MCF 10A (cell line): ENCODE data around the gene B3GAT1. TPM values are rescaled to one million over a fixed set of nuclear protein-coding genes. Genes with fewer than 3 reads are reported as not detected.

Source experiments
- BruUV-seq: library from RNA; stranded (reverse); fragments of 400-500 nt; replicated peaks from 2 replicates; lab custom pipeline; 2021; lab: Mats Ljungman, UMichigan
- CTCF ChIA-PET: fragments of 300-600 bp; sonication (Branson Sonifier 250); formaldehyde crosslinking; extraction: SDS; loops from one replicate; lab custom pipeline; 2021; ENCODE audit warnings: antibody characterized with exemption, inconsistent platforms; lab: Yijun Ruan, JAX
- POLR2A ChIA-PET: fragments of 300-600, 350-650 bp; sonication (Branson Sonifier 250); formaldehyde crosslinking; extraction: SDS; loops from one replicate; lab custom pipeline; 2020; ENCODE audit warnings: antibody characterized with exemption, inconsistent platforms; lab: Yijun Ruan, JAX
- DNase-seq: peaks from one replicate; pipeline ENCODE4 v3.0.0-alpha.2; 2018; ENCODE audit not compliant: unreplicated experiment
- H3K27ac Mint-ChIP-seq: one replicate; pipeline ENCODE4 v1.8.0; 2022; ENCODE audit warnings: mild to moderate bottlenecking, low read depth, mixed read lengths; ENCODE audit not compliant: unreplicated experiment
- H3K27me3 Mint-ChIP-seq: one replicate; pipeline ENCODE4 v1.8.0; 2022; ENCODE audit warnings: mixed read lengths; ENCODE audit not compliant: insufficient read depth, unreplicated experiment
- H3K36me3 Mint-ChIP-seq: one replicate; pipeline ENCODE4 v1.8.0; 2022; ENCODE audit warnings: mild to moderate bottlenecking, moderate library complexity, mixed read lengths; ENCODE audit not compliant: insufficient read depth, unreplicated experiment
- H3K4me1 Mint-ChIP-seq: one replicate; pipeline ENCODE4 v1.8.0; 2022; ENCODE audit warnings: mixed read lengths; ENCODE audit not compliant: insufficient read depth, unreplicated experiment
- H3K4me3 Mint-ChIP-seq: one replicate; pipeline ENCODE4 v1.8.0; 2022; ENCODE audit warnings: mild to moderate bottlenecking, moderate library complexity, mixed read lengths; ENCODE audit not compliant: unreplicated experiment
- H3K9me3 Mint-ChIP-seq: one replicate; pipeline ENCODE4 v1.8.0; 2022; ENCODE audit warnings: mixed read lengths; ENCODE audit not compliant: unreplicated experiment
- CTCF ChIP-seq: fragments of 200-600 bp; IDR thresholded peaks from one replicate; pipeline ENCODE4 v1.8.0; 2022; ENCODE audit warnings: antibody characterized with exemption, mild to moderate bottlenecking; ENCODE audit not compliant: unreplicated experiment
- intact Hi-C: fragments of 100-400 bp; cut with micrococcal nuclease; formaldehyde crosslinking; loops from 2 replicates; pipeline ENCODE4 v1.14.1; 2022
- total RNA-seq: library from RNA; stranded (reverse); gene quantifications from 2 replicates; pipeline ENCODE4 v1.2.3, GENCODE V29; 2022

Gene B3GAT1
- total RNA-seq, 1 experiment from 2014 or later = not detected

GRCh38 chr11:134441706-134442105 lies 29.7 kb upstream of the B3GAT1 start:
- TF ChIP-seq CTCF = no peak
- H3K4me1 Mint-ChIP-seq = no peaks in the 10 kb centered on the region
- CTCF ChIA-PET = no interaction called here
- H3K27ac Mint-ChIP-seq = no peak overlapping the region
- H3K36me3 Mint-ChIP-seq = no peaks in the 10 kb centered on the region
- peaks cover 36% of the 10 kb centered on the region for H3K9me3 Mint-ChIP-seq
- POLR2A ChIA-PET = no interaction called here
- DNase-seq = no peak
- no peak overlapping the region for H3K4me3 Mint-ChIP-seq
- no peaks in the 10 kb centered on the region for H3K27me3 Mint-ChIP-seq
- intact Hi-C loops = no loop called here
- BruUV-seq = no TSS peak

- TF ChIP-seq CTCF = no peak
- intact Hi-C loops = no loop called here
- CTCF ChIA-PET = no interaction called here
- Mint-ChIP-seq H3K27ac (no peak overlapping the region), H3K4me3 (no peak overlapping the region), H3K4me1 (no peaks in the 10 kb centered on the region), H3K36me3 (no peaks in the 10 kb centered on the region), H3K27me3 (no peaks in the 10 kb centered on the region), H3K9me3 (peaks cover 36% of the 10 kb centered on the region)
- BruUV-seq = no TSS peak
- no peak for DNase-seq
- POLR2A ChIA-PET = no interaction called here
These were observed 29.2 kb upstream of the B3GAT1 start for GRCh38 chr11:134441281-134441680.

GRCh38 chr11:134440851-134441250 lies 28.8 kb upstream of the B3GAT1 start:
- no peak overlapping the region for H3K4me3 Mint-ChIP-seq
- no peak for DNase-seq
- H3K27ac Mint-ChIP-seq = no peak overlapping the region
- H3K36me3 Mint-ChIP-seq = no peaks in the 10 kb centered on the region
- H3K27me3 Mint-ChIP-seq = no peaks in the 10 kb centered on the region
- intact Hi-C loops = no loop called here
- peaks cover 36% of the 10 kb centered on the region for H3K9me3 Mint-ChIP-seq
- CTCF ChIA-PET = no interaction called here
- no TSS peak for BruUV-seq
- POLR2A ChIA-PET = no interaction called here
- no peak for TF ChIP-seq CTCF
- no peaks in the 10 kb centered on the region for H3K4me1 Mint-ChIP-seq

- CTCF ChIA-PET = interaction anchor here (0.6 kb wide), 1 partner anchor 78 kb away, joined by 3 read pairs; no protein-coding TSS in a partner anchor
- no peak overlapping the region for H3K27ac Mint-ChIP-seq
- no peaks in the 10 kb centered on the region for H3K27me3 Mint-ChIP-seq
- H3K4me3 Mint-ChIP-seq = no peak overlapping the region
- H3K36me3 Mint-ChIP-seq = no peaks in the 10 kb centered on the region
- no peaks in the 10 kb centered on the region for H3K4me1 Mint-ChIP-seq
- DNase-seq = no peak
- POLR2A ChIA-PET = interaction anchor here (0.6 kb wide), 1 partner anchor 627 kb away, joined by 4 read pairs; no protein-coding TSS in a partner anchor
- TF ChIP-seq CTCF = no peak
- peaks cover 30% of the 10 kb centered on the region for H3K9me3 Mint-ChIP-seq
- no TSS peak for BruUV-seq
- intact Hi-C loops = no loop called here
These were observed 26.8 kb upstream of the B3GAT1 start for GRCh38 chr11:134438542-134439537.
